HCT116 (cell line): ENCODE measurements around the gene PAQR8. TPM values are rescaled to one million over a fixed set of nuclear protein-coding genes. Genes with fewer than 3 reads are reported as not detected.

Experiments used
- ATAC-seq: fragments of 200-7000 bp; cut with Tn5 transposase; 2 replicates; pipeline ENCODE4 v1.9.1; 2020; ENCODE audit warnings: mild to moderate bottlenecking, moderate library complexity
- BruUV-seq: library from RNA; stranded (reverse); fragments of 400-500 nt; replicated peaks from 2 replicates; lab custom pipeline; 2021; lab: Mats Ljungman, UMichigan
- CTCF ChIA-PET: fragments of 300-600 bp; sonication (Branson Sonifier 250); formaldehyde crosslinking; loops from one replicate; lab custom pipeline; 2021; ENCODE audit warnings: antibody characterized with exemption; lab: Charles Lee
- POLR2A ChIA-PET: fragments of 300-600, 350-600 bp; sonication (Branson Sonifier 250); formaldehyde crosslinking; loops from one replicate; lab custom pipeline; 2021; ENCODE audit warnings: antibody characterized with exemption; lab: Charles Lee
- RAD21 ChIA-PET, 2 experiments: fragments of 300-600 bp; sonication (Branson Sonifier 250); formaldehyde crosslinking; loops; one replicate each; lab custom pipeline; 2023; ENCODE audit warnings: low total read pairs in 2 of 2; ENCODE audit not compliant: uncharacterized antibody in 2 of 2, unreplicated experiment in 2 of 2, low non-redundant PET in 1 of 2; lab: Charles Lee
- DNase-seq: peaks from one replicate; pipeline ENCODE4 v3.0.0-alpha.2; 2010; ENCODE audit warnings: low read depth, low spot score
- H2AFZ ChIP-seq: fragments of 200-600 bp; shearing (Covaris generic), sonication (generic); 2 replicates; pipeline ENCODE4 v1.6.1; 2017; ENCODE audit warnings: low read depth, mixed run types, mixed read lengths, antibody characterized with exemption, low read length; ENCODE audit not compliant: poor library complexity, severe bottlenecking
- H3K27ac ChIP-seq: 2 replicates; pipeline ENCODE4 v1.5.1; 2012; ENCODE audit warnings: low read depth, low read length
- H3K27me3 ChIP-seq: fragments of 200-600 bp; sonication (generic); 2 replicates; pipeline ENCODE4 v1.6.1; 2016; ENCODE audit warnings: mixed run types, low read length, mixed read lengths; ENCODE audit not compliant: insufficient read depth
- H3K36me3 ChIP-seq, 2 experiments: fragments of 200-500 bp in 1 of 2; fragments of 200-600 bp in 1 of 2; sonication (Bioruptor generic) in 1 of 2; sonication (generic) in 1 of 2; 2 replicates each; pipeline versions ENCODE4 v1.5.1 to v1.6.1; 2014 to 2016; ENCODE audit warnings: low read length in 2 of 2, inconsistent platforms in 1 of 2, mixed read lengths in 1 of 2, mixed run types in 1 of 2; ENCODE audit not compliant: insufficient read depth in 2 of 2, control insufficient read depth in 1 of 2
- H3K4me1 ChIP-seq, 2 experiments: fragments of 200-600 bp in 1 of 2; sonication (generic) in 1 of 2; 2 replicates each; pipeline versions ENCODE4 v1.5.1 to v1.6.1; 2012 to 2017; ENCODE audit warnings: low read length in 2 of 2, inconsistent platforms in 1 of 2, mild to moderate bottlenecking in 1 of 2, mixed read lengths in 1 of 2, mixed run types in 1 of 2, moderate library complexity in 1 of 2; ENCODE audit not compliant: insufficient read depth in 2 of 2, control insufficient read depth in 1 of 2
- H3K4me2 ChIP-seq: fragments of 200-600 bp; sonication (generic); 2 replicates; pipeline ENCODE4 v1.6.1; 2017; ENCODE audit warnings: mixed run types, low read length, mixed read lengths
- H3K4me3 ChIP-seq, 2 experiments: fragments of 200-600 bp in 1 of 2; sonication (generic) in 1 of 2; replicated peaks in 1 of 2; 2 replicates each; pipeline ENCODE4 v1.5.1; 2011 to 2016; ENCODE audit warnings: low read length in 2 of 2, control low read depth in 1 of 2, low read depth in 1 of 2, mild to moderate bottlenecking in 1 of 2, mixed read lengths in 1 of 2, mixed run types in 1 of 2
- H3K79me2 ChIP-seq: fragments of 200-600 bp; sonication (generic); 2 replicates; pipeline ENCODE4 v1.6.1; 2017; ENCODE audit warnings: mild to moderate bottlenecking, mixed run types, low read length, moderate library complexity, mixed read lengths; ENCODE audit not compliant: insufficient read depth
- H3K9ac ChIP-seq: fragments of 200-600 bp; sonication (generic); 2 replicates; pipeline ENCODE4 v1.6.1; 2016; ENCODE audit warnings: low read length, mixed read lengths
- H3K9me2 ChIP-seq: fragments of 200-600 bp; sonication (generic), shearing (Covaris generic); 2 replicates; pipeline ENCODE4 v1.6.1; 2017; ENCODE audit warnings: mixed run types, mild to moderate bottlenecking, moderate library complexity; ENCODE audit not compliant: insufficient read depth
- H3K9me3 ChIP-seq, 2 experiments: fragments of 200-500 bp in 1 of 2; fragments of 200-600 bp in 1 of 2; sonication (Bioruptor generic) in 1 of 2; sonication (generic) in 1 of 2; 2 replicates each; pipeline ENCODE4 v1.6.1; 2014 to 2017; ENCODE audit warnings: low read length in 2 of 2, mixed read lengths in 2 of 2, inconsistent platforms in 1 of 2, low read depth in 1 of 2, mild to moderate bottlenecking in 1 of 2, mixed run types in 1 of 2, moderate library complexity in 1 of 2; ENCODE audit not compliant: control insufficient read depth in 1 of 2, insufficient read depth in 1 of 2
- H4K20me1 ChIP-seq: fragments of 200-600 bp; sonication (generic), shearing (Covaris generic); 2 replicates; pipeline ENCODE4 v1.6.1; 2017; ENCODE audit warnings: mixed run types, mild to moderate bottlenecking, moderate library complexity; ENCODE audit not compliant: insufficient read depth
- POLR2AphosphoS5 ChIP-seq: IDR thresholded peaks from 2 replicates; pipeline ENCODE4 v1.6.1; 2011; ENCODE audit warnings: mild to moderate bottlenecking, low read depth, low read length, moderate library complexity
- SP1 ChIP-seq: IDR thresholded peaks from 2 replicates; pipeline ENCODE4 v1.6.1; 2012; ENCODE audit warnings: low read depth
- TCF7L2 ChIP-seq: IDR thresholded peaks from 2 replicates; pipeline ENCODE4 v1.7.0; 2011; ENCODE audit warnings: borderline replicate concordance, inconsistent platforms; ENCODE audit not compliant: insufficient read depth, insufficient read length; ENCODE audit errors: extremely low read depth
- ZFX ChIP-seq: fragments of 450-650 bp; IDR thresholded peaks from 2 replicates; pipeline ENCODE4 v1.6.1; 2017
- intact Hi-C: fragments of 100-400 bp; cut with micrococcal nuclease; formaldehyde crosslinking; loops from 2 replicates; pipeline ENCODE4 v1.10.0; 2022
- total RNA-seq: library from RNA; stranded (reverse); gene quantifications from one replicate; pipeline ENCODE4 v1.2.1, GENCODE V29; 2021; ENCODE audit not compliant: unreplicated experiment
- TF ChIP-seq, protein P1 (sequence below): IDR thresholded peaks from 2 replicates; pipeline ENCODE4 v1.6.1; 2012; ENCODE audit warnings: low read depth

Gene PAQR8
- total RNA-seq, 1 experiment from 2014 or later: 5.9 TPM

DNA sequence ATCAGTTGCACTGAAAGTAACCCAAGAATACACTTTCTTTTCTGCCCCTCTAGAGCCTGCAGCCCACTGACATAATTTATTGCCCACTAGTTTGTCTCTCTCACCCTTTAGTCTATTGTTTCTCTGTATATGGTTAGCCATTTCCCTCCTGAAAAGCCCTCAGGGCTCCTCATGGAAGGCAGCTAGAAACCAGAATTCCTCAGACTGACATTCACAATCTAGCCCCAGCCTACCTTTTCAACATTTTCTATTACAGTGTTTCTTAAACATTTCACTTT is 21.4 kb upstream of the PAQR8 start:
- ChIA-PET CTCF (no interaction called here), POLR2A (no interaction called here), RAD21 (no interaction called here)
- H3K27ac ChIP-seq: no peak overlapping the region
- BruUV-seq: no TSS peak
- ATAC-seq (no peak), DNase-seq (no peak)
- H4K20me1 ChIP-seq: no peaks in the 10 kb centered on the region
- no peaks in the 10 kb centered on the region for H3K79me2 ChIP-seq
- no peak for TF ChIP-seq TCF7L2
- TF ChIP-seq ZFX: no peak
- TF ChIP-seq POLR2AphosphoS5: no peak
- no peak for TF ChIP-seq SP1
- intact Hi-C loops: no loop called here
- no peaks in the 10 kb centered on the region for H3K9me3 ChIP-seq
- H3K4me1 ChIP-seq: peaks cover 0 to 7% of the 10 kb centered on the region in 2 experiments; a peak in 2 of 4 replicates
- no peak overlapping the region for H3K4me2 ChIP-seq
- H3K36me3 ChIP-seq: no peaks in the 10 kb centered on the region
- H3K4me3 ChIP-seq: no peak overlapping the region
- H3K9ac ChIP-seq: no peak overlapping the region
- H3K9me2 ChIP-seq: no peaks in the 10 kb centered on the region
- H2AFZ ChIP-seq: no peak overlapping the region
- no peaks in the 10 kb centered on the region for H3K27me3 ChIP-seq

DNA sequence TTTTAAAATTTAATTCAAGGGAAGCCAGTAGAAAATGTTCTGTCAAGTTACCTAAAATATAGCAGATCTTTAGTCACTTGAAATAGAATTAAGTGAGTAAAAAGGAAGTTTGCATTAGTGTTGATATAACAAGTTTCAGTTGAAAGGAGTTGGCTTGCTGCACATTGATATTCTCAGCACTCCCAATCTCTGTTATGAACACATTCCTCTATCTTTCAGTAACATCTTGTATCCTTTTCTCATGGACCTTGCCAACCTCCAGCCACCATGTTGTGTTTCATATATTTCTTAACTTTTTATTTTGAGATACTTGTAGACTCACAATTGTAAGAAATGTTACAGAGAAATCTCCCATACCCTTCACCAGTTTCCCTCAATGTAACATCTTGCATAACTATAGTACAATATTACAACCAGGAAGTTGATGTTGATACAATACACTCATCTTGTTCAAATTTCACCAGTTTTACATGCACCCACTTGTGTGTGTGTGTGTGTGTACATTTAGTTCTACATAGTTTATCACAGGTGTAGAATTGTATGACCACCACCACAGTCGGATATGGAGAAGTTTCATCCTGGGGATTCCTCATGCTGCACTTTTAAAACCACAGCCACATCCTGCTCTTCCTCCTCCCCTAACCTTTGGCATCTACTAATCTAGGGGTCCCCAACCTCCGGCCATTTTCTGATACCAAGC is 20.2 kb upstream of the PAQR8 start:
- CTCF ChIA-PET: no interaction called here
- Histone ChIP-seq H3K4me1 (peaks cover 0 to 7% of the 10 kb centered on the region in 2 experiments; a peak in 2 of 4 replicates), H4K20me1 (no peaks in the 10 kb centered on the region), H3K79me2 (no peaks in the 10 kb centered on the region), H3K36me3 (no peaks in the 10 kb centered on the region), H3K9me3 (no peaks in the 10 kb centered on the region), H3K9ac (no peak overlapping the region), H2AFZ (no peak overlapping the region), H3K4me3 (no peak overlapping the region), H3K4me2 (no peak overlapping the region), H3K27me3 (no peaks in the 10 kb centered on the region), H3K27ac (no peak overlapping the region), H3K9me2 (no peaks in the 10 kb centered on the region)
- DNase-seq (no peak), ATAC-seq (no peak)
- RAD21 ChIA-PET: no interaction called here
- intact Hi-C loops: no loop called here
- no TSS peak for BruUV-seq
- POLR2A ChIA-PET: no interaction called here
- TF ChIP-seq, protein P1, sequence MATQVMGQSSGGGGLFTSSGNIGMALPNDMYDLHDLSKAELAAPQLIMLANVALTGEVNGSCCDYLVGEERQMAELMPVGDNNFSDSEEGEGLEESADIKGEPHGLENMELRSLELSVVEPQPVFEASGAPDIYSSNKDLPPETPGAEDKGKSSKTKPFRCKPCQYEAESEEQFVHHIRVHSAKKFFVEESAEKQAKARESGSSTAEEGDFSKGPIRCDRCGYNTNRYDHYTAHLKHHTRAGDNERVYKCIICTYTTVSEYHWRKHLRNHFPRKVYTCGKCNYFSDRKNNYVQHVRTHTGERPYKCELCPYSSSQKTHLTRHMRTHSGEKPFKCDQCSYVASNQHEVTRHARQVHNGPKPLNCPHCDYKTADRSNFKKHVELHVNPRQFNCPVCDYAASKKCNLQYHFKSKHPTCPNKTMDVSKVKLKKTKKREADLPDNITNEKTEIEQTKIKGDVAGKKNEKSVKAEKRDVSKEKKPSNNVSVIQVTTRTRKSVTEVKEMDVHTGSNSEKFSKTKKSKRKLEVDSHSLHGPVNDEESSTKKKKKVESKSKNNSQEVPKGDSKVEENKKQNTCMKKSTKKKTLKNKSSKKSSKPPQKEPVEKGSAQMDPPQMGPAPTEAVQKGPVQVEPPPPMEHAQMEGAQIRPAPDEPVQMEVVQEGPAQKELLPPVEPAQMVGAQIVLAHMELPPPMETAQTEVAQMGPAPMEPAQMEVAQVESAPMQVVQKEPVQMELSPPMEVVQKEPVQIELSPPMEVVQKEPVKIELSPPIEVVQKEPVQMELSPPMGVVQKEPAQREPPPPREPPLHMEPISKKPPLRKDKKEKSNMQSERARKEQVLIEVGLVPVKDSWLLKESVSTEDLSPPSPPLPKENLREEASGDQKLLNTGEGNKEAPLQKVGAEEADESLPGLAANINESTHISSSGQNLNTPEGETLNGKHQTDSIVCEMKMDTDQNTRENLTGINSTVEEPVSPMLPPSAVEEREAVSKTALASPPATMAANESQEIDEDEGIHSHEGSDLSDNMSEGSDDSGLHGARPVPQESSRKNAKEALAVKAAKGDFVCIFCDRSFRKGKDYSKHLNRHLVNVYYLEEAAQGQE: no peak
